ENCODE data around the gene POLR2A. TPM values are rescaled to one million over a fixed set of nuclear protein-coding genes. Genes with fewer than 3 reads are reported as not detected.

POLR2A gene
- total and polyA plus RNA-seq, 2 of the 13 experiments (the other 11 are each of a cell fraction or from before 2014, with no cell fraction given), result 17.8 to 18.3 TPM

DNA sequence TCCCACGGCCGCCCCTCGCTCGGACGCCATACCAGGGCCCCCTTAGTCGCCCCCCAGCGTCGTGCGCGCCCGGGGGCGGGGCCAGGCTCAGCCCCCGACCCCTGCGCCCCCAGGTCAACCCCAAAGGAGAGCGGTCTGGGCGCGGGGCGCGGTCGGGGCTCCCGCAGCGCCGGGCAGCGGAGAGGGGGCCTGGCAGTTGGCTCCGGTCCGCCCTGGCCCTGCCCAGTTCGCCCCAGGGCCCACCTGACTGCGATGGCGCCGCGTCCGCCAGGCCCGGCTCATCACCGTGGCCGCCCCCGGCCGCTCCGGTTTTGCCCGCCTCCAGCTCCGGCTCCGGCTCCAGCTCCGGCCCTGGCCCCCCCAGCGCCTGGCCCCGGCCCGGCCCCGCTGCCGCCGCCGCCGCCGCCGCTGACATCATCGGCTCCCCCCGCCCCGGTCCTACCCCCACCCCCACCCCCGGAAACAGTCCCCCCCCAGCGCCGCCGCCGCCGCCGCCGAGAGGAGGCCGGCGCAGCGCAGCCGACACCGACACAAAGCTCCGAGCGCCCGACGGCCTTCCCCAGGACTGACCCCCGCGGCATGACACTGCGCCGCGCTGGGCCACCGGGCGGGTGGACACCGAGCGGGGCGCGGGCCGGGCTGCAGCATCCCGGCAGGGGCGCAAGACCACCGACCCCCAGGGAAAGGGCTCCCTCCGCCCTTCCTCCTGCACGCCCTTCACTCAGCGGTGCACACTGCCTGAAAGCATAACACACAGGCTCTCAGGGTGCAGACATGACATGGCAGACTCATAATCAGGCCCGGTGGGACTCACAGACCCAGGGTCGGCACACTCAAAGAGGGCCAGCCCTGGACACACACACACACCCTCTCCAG is 4.7 kb upstream of the POLR2A start, which contains the start of gene ZBTB4 (continued):
- TF ChIP-seq, protein P1, sequence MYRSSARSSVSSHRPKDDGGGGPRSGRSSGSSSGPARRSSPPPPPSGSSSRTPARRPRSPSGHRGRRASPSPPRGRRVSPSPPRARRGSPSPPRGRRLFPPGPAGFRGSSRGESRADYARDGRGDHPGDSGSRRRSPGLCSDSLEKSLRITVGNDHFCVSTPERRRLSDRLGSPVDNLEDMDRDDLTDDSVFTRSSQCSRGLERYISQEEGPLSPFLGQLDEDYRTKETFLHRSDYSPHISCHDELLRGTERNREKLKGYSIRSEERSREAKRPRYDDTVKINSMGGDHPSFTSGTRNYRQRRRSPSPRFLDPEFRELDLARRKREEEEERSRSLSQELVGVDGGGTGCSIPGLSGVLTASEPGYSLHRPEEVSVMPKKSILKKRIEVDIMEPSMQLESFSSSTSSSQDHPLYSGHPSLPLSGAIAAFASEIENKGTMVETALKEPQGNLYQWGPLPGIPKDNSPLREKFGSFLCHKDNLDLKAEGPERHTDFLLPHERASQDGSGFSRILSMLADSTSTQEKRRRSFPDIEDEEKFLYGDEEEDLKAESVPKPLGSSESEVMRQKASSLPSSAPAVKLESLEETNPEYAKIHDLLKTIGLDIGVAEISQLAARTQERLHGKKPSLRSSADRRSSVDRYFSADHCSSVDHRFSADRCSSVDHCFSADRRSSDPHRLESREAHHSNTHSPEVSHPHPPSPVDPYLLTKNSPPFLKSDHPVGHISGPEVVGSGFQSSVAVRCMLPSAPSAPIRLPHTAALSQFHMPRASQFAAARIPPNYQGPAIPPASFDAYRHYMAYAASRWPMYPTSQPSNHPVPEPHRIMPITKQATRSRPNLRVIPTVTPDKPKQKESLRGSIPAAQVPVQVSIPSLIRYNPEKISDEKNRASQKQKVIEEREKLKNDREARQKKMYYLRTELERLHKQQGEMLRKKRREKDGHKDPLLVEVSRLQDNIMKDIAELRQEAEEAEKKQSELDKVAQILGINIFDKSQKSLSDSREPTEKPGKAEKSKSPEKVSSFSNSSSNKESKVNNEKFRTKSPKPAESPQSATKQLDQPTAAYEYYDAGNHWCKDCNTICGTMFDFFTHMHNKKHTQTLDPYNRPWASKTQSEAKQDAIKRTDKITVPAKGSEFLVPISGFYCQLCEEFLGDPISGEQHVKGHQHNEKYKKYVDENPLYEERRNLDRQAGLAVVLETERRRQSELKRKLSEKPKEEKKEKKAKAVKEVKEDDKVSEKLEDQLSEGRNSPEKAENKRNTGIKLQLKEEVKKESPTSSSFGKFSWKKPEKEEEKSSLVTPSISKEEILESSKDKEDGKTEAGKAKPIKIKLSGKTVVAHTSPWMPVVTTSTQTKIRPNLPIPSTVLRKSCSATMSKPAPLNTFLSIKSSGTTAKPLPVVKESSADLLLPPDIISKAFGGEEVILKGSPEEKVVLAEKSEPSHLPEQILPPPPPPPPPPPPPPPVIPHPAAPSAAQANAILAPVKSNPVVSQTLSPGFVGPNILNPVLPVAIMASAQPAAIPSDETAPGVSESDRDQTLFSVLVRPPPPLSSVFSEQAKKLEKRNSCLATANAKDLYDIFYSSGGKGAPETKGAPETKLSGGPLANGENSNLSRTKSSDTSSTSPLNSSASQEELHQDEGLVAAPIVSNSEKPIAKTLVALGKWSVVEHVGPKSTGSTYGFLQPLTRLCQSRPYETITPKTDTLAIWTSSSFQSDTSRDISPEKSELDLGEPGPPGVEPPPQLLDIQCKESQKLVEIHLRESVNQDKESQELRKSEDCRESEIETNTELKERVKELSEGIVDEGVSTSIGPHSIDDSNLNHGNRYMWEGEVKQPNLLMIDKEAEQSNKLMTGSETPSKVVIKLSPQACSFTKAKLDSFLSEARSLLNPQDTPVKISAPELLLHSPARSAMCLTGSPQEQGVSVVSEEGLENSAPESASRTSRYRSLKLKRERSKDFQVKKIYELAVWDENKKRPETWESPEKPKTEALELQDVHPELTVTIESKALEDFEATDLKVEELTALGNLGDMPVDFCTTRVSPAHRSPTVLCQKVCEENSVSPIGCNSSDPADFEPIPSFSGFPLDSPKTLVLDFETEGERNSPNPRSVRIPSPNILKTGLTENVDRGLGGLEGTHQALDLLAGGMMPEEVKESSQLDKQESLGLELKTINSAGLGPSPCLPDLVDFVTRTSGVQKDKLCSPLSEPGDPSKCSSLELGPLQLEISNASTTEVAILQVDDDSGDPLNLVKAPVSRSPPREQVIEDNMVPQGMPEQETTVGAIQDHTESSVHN (CRISPR knock-in tag; IDR thresholded peaks at IDR 0.05), result no peak
- TF ChIP-seq HOXD1 (CRISPR knock-in tag; IDR thresholded peaks at IDR 0.05) (0 out of 2 replicates have a peak, but pooled peaks have one; percentile 56), HNRNPH1 (optimal IDR thresholded peaks at IDR 0.05; ENCODE audit: low read depth, low read length) (no peak), SKI (IDR thresholded peaks at IDR 0.05; ENCODE audit: partially characterized antibody) (peak; percentile 29), ARHGAP35 (CRISPR knock-in tag; IDR thresholded peaks at IDR 0.05; ENCODE audit: borderline replicate concordance) (peak; percentile 69; the same call in 1 of the 2 replicates), THYN1 (CRISPR knock-in tag; IDR thresholded peaks at IDR 0.05; ENCODE audit: borderline replicate concordance, low read depth) (no peak), ZMYM2 (CRISPR knock-in tag; IDR thresholded peaks at IDR 0.05) (no peak), XRCC5 (optimal IDR thresholded peaks at IDR 0.05; ENCODE audit: low read length) (peak; percentile 13)
- TF ChIP-seq, protein P2, sequence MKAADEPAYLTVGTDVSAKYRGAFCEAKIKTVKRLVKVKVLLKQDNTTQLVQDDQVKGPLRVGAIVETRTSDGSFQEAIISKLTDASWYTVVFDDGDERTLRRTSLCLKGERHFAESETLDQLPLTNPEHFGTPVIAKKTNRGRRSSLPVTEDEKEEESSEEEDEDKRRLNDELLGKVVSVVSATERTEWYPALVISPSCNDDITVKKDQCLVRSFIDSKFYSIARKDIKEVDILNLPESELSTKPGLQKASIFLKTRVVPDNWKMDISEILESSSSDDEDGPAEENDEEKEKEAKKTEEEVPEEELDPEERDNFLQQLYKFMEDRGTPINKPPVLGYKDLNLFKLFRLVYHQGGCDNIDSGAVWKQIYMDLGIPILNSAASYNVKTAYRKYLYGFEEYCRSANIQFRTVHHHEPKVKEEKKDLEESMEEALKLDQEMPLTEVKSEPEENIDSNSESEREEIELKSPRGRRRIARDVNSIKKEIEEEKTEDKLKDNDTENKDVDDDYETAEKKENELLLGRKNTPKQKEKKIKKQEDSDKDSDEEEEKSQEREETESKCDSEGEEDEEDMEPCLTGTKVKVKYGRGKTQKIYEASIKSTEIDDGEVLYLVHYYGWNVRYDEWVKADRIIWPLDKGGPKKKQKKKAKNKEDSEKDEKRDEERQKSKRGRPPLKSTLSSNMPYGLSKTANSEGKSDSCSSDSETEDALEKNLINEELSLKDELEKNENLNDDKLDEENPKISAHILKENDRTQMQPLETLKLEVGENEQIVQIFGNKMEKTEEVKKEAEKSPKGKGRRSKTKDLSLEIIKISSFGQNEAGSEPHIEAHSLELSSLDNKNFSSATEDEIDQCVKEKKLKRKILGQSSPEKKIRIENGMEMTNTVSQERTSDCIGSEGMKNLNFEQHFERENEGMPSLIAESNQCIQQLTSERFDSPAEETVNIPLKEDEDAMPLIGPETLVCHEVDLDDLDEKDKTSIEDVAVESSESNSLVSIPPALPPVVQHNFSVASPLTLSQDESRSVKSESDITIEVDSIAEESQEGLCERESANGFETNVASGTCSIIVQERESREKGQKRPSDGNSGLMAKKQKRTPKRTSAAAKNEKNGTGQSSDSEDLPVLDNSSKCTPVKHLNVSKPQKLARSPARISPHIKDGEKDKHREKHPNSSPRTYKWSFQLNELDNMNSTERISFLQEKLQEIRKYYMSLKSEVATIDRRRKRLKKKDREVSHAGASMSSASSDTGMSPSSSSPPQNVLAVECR (CRISPR knock-in tag; IDR thresholded peaks at IDR 0.05; ENCODE audit: borderline replicate concordance), result peak; percentile 53
- TF ChIP-seq, protein P3, sequence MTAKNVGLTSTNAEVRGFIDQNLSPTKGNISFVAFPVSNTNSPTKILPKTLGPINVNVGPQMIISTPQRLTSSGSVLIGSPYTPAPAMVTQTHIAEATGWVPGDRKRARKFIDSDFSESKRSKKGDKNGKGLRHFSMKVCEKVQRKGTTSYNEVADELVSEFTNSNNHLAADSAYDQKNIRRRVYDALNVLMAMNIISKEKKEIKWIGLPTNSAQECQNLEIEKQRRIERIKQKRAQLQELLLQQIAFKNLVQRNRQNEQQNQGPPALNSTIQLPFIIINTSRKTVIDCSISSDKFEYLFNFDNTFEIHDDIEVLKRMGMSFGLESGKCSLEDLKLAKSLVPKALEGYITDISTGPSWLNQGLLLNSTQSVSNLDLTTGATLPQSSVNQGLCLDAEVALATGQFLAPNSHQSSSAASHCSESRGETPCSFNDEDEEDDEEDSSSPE (CRISPR knock-in tag; IDR thresholded peaks at IDR 0.05), result no peak
- TF ChIP-seq, protein P4, sequence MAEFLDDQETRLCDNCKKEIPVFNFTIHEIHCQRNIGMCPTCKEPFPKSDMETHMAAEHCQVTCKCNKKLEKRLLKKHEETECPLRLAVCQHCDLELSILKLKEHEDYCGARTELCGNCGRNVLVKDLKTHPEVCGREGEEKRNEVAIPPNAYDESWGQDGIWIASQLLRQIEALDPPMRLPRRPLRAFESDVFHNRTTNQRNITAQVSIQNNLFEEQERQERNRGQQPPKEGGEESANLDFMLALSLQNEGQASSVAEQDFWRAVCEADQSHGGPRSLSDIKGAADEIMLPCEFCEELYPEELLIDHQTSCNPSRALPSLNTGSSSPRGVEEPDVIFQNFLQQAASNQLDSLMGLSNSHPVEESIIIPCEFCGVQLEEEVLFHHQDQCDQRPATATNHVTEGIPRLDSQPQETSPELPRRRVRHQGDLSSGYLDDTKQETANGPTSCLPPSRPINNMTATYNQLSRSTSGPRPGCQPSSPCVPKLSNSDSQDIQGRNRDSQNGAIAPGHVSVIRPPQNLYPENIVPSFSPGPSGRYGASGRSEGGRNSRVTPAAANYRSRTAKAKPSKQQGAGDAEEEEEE (CRISPR knock-in tag; IDR thresholded peaks at IDR 0.05; ENCODE audit: borderline replicate concordance), result no peak

Measured in HepG2 (cell line).